ENCODE data around the gene PTBP3. TPM values are rescaled to one million over a fixed set of nuclear protein-coding genes. Genes with fewer than 3 reads are reported as not detected.
"Not testable (repeated sequence)": the region's sequence is repeated elsewhere in the genome, so short reads cannot be mapped to it uniquely, and the experiment has no call there.

Gene PTBP3
- total RNA-seq, 2 experiments from 2014 or later, result 156 to 176 TPM

- H3K36me3 Mint-ChIP-seq (ENCODE audit: low read depth), result peaks cover 52% of the 10 kb centered on the region
- DNase-seq, result no peak
- H3K4me3 Mint-ChIP-seq, result no peak overlapping the region
- ATAC-seq, result no peak
- peaks cover 8% of the 10 kb centered on the region for H3K4me1 Mint-ChIP-seq (ENCODE audit: low read depth)
- ChIA-PET CTCF (no interaction called here), POLR2A (no interaction called here)
- H3K27ac Mint-ChIP-seq, result no peak overlapping the region
- no peaks in the 10 kb centered on the region for H3K9me3 Mint-ChIP-seq (ENCODE audit: insufficient read depth)
- H3K27me3 Mint-ChIP-seq (ENCODE audit: low read depth), result no peaks in the 10 kb centered on the region
Measured at GRCh38 chr9:112295174-112295573, 38.2 kb downstream of the PTBP3 start.

- peaks cover 81% of the 10 kb centered on the region for H3K36me3 Mint-ChIP-seq (ENCODE audit: low read depth)
- ATAC-seq, result no peak
- no peaks in the 10 kb centered on the region for H3K27me3 Mint-ChIP-seq (ENCODE audit: low read depth)
- H3K9me3 Mint-ChIP-seq (ENCODE audit: insufficient read depth), result peaks cover 48% of the 10 kb centered on the region
- peak overlapping the region; percentile 32 for H3K27ac Mint-ChIP-seq
- CTCF ChIA-PET, result interaction anchor here (1.4 kb wide), 1 partner anchor 190 kb away, joined by 3 read pairs; no protein-coding TSS in a partner anchor
- POLR2A ChIA-PET, result no interaction called here
- peaks cover 8% of the 10 kb centered on the region for H3K4me1 Mint-ChIP-seq (ENCODE audit: low read depth)
- no peak overlapping the region for H3K4me3 Mint-ChIP-seq
- DNase-seq, result no peak
Measured at GRCh38 chr9:112288029-112288428, 45.4 kb downstream of the PTBP3 start.

- no peak overlapping the region for H3K4me3 Mint-ChIP-seq
- ChIA-PET CTCF (no interaction called here), POLR2A (no interaction called here)
- no peaks in the 10 kb centered on the region for H3K27me3 Mint-ChIP-seq (ENCODE audit: low read depth)
- H3K4me1 Mint-ChIP-seq (ENCODE audit: low read depth), result peaks cover 8% of the 10 kb centered on the region
- H3K36me3 Mint-ChIP-seq (ENCODE audit: low read depth), result peaks cover 78% of the 10 kb centered on the region
- H3K9me3 Mint-ChIP-seq (ENCODE audit: insufficient read depth), result peaks cover 51% of the 10 kb centered on the region
- ATAC-seq (no peak), DNase-seq (no peak)
- H3K27ac Mint-ChIP-seq, result no peak overlapping the region
Measured at GRCh38 chr9:112286926-112287325, 46.5 kb downstream of the PTBP3 start.

GRCh38 chr9:112285056-112285455 lies 48.4 kb downstream of the PTBP3 start:
- DNase-seq, result no peak
- Mint-ChIP-seq H3K4me1 (ENCODE audit: low read depth) (peaks cover 8% of the 10 kb centered on the region), H3K27me3 (ENCODE audit: low read depth) (no peaks in the 10 kb centered on the region), H3K4me3 (no peak overlapping the region), H3K36me3 (ENCODE audit: low read depth) (peaks cover 74% of the 10 kb centered on the region), H3K9me3 (ENCODE audit: insufficient read depth) (peaks cover 51% of the 10 kb centered on the region), H3K27ac (no peak overlapping the region)
- ChIA-PET POLR2A (no interaction called here), CTCF (no interaction called here)
- ATAC-seq, result no peak

GRCh38 chr9:112283582-112284253 lies 49.7 kb downstream of the PTBP3 start:
- H3K4me1 Mint-ChIP-seq (ENCODE audit: low read depth), result peaks cover 10% of the 10 kb centered on the region
- ChIA-PET CTCF (no interaction called here), POLR2A (no interaction called here)
- ATAC-seq (no peak), DNase-seq (no peak)
- H3K36me3 Mint-ChIP-seq (ENCODE audit: low read depth), result peaks cover 67% of the 10 kb centered on the region
- no peaks in the 10 kb centered on the region for H3K27me3 Mint-ChIP-seq (ENCODE audit: low read depth)
- H3K27ac Mint-ChIP-seq, result no peak overlapping the region
- H3K4me3 Mint-ChIP-seq, result no peak overlapping the region
- peaks cover 51% of the 10 kb centered on the region for H3K9me3 Mint-ChIP-seq (ENCODE audit: insufficient read depth)

- H3K27me3 Mint-ChIP-seq (ENCODE audit: low read depth); POLR2A ChIA-PET; ATAC-seq; H3K4me1 Mint-ChIP-seq (ENCODE audit: low read depth); H3K27ac Mint-ChIP-seq; H3K4me3 Mint-ChIP-seq; CTCF ChIA-PET; DNase-seq: not testable (repeated sequence)
- H3K36me3 Mint-ChIP-seq (ENCODE audit: low read depth), result peaks cover 58% of the 10 kb centered on the region
- H3K9me3 Mint-ChIP-seq (ENCODE audit: insufficient read depth), result peaks cover 43% of the 10 kb centered on the region
Measured at GRCh38 chr9:112282841-112283240, 50.6 kb downstream of the PTBP3 start.

- no peak overlapping the region for H3K4me3 Mint-ChIP-seq
- POLR2A ChIA-PET, result no interaction called here
- H3K27ac Mint-ChIP-seq, result no peak overlapping the region
- peaks cover 44% of the 10 kb centered on the region for H3K36me3 Mint-ChIP-seq (ENCODE audit: low read depth)
- no peaks in the 10 kb centered on the region for H3K27me3 Mint-ChIP-seq (ENCODE audit: low read depth)
- peaks cover 26% of the 10 kb centered on the region for H3K9me3 Mint-ChIP-seq (ENCODE audit: insufficient read depth)
- ATAC-seq, result no peak
- peaks cover 13% of the 10 kb centered on the region for H3K4me1 Mint-ChIP-seq (ENCODE audit: low read depth)
- CTCF ChIA-PET, result interaction anchor here (1.5 kb wide), 1 partner anchor 13 kb away, joined by 3 read pairs; no protein-coding TSS in a partner anchor
- DNase-seq, result no peak
Measured at GRCh38 chr9:112280904-112281303, 52.5 kb downstream of the PTBP3 start.

- ChIA-PET POLR2A (no interaction called here), CTCF (no interaction called here)
Measured at GRCh38 chr9:112279501-112279900, 53.9 kb downstream of the PTBP3 start.

GRCh38 chr9:112278152-112278551 lies 55.3 kb downstream of the PTBP3 start:
- H3K36me3 Mint-ChIP-seq (ENCODE audit: low read depth), result peaks cover 34% of the 10 kb centered on the region
- no peak for ATAC-seq
- ChIA-PET POLR2A (interaction anchor here (0.6 kb wide), 1 partner anchor 27 kb away, joined by 3 read pairs; no protein-coding TSS in a partner anchor), CTCF (no interaction called here)
- H3K27ac Mint-ChIP-seq, result no peak overlapping the region
- H3K4me1 Mint-ChIP-seq (ENCODE audit: low read depth), result peaks cover 18% of the 10 kb centered on the region
- H3K27me3 Mint-ChIP-seq (ENCODE audit: low read depth), result no peaks in the 10 kb centered on the region
- DNase-seq, result no peak
- no peak overlapping the region for H3K4me3 Mint-ChIP-seq
- H3K9me3 Mint-ChIP-seq (ENCODE audit: insufficient read depth), result peaks cover 3% of the 10 kb centered on the region

More at GRCh38 chr9:112279501-112279900, 53.9 kb downstream of the PTBP3 start:
- no peak overlapping the region for H3K4me3 Mint-ChIP-seq
- peaks cover 20% of the 10 kb centered on the region for H3K4me1 Mint-ChIP-seq (ENCODE audit: low read depth)
- H3K36me3 Mint-ChIP-seq (ENCODE audit: low read depth), result peaks cover 38% of the 10 kb centered on the region
- peaks cover 13% of the 10 kb centered on the region for H3K9me3 Mint-ChIP-seq (ENCODE audit: insufficient read depth)
- ATAC-seq, result no peak
- no peak for DNase-seq
- H3K27me3 Mint-ChIP-seq (ENCODE audit: low read depth), result no peaks in the 10 kb centered on the region
- no peak overlapping the region for H3K27ac Mint-ChIP-seq

GRCh38 chr9:112274600-112274999 lies 58.8 kb downstream of the PTBP3 start:
- H3K4me1 Mint-ChIP-seq (ENCODE audit: low read depth), result peaks cover 17% of the 10 kb centered on the region

GRCh38 chr9:112273876-112274275 lies 59.5 kb downstream of the PTBP3 start:
- ChIA-PET POLR2A (no interaction called here), CTCF (no interaction called here)
- Mint-ChIP-seq H3K36me3 (ENCODE audit: low read depth) (peaks cover 42% of the 10 kb centered on the region), H3K27me3 (ENCODE audit: low read depth) (no peaks in the 10 kb centered on the region), H3K4me1 (ENCODE audit: low read depth) (peaks cover 17% of the 10 kb centered on the region), H3K9me3 (ENCODE audit: insufficient read depth) (no peaks in the 10 kb centered on the region), H3K27ac (no peak overlapping the region), H3K4me3 (no peak overlapping the region)
- no peak for ATAC-seq
- DNase-seq, result no peak

More at GRCh38 chr9:112274600-112274999, 58.8 kb downstream of the PTBP3 start:
- CTCF ChIA-PET, result no interaction called here
- ATAC-seq (no peak), DNase-seq (no peak)
- Mint-ChIP-seq H3K27ac (no peak overlapping the region), H3K36me3 (ENCODE audit: low read depth) (peaks cover 37% of the 10 kb centered on the region), H3K4me3 (no peak overlapping the region), H3K9me3 (ENCODE audit: insufficient read depth) (no peaks in the 10 kb centered on the region), H3K27me3 (ENCODE audit: low read depth) (no peaks in the 10 kb centered on the region)
- POLR2A ChIA-PET, result no interaction called here

- Mint-ChIP-seq H3K36me3 (ENCODE audit: low read depth) (peaks cover 49% of the 10 kb centered on the region), H3K27ac (no peak overlapping the region), H3K4me1 (ENCODE audit: low read depth) (peaks cover 13% of the 10 kb centered on the region), H3K27me3 (ENCODE audit: low read depth) (no peaks in the 10 kb centered on the region), H3K9me3 (ENCODE audit: insufficient read depth) (no peaks in the 10 kb centered on the region), H3K4me3 (no peak overlapping the region)
- no peak for DNase-seq
- ChIA-PET CTCF (no interaction called here), POLR2A (no interaction called here)
- no peak for ATAC-seq
Measured at GRCh38 chr9:112271466-112272098, 61.8 kb downstream of the PTBP3 start.

All from activated CD8-positive, alpha-beta T cell treated with anti-CD3 and anti-CD28 coated beads, Interleukin-2, amount 10 ng/mL, durations not matched to agents 7 days and 5 days (primary cell).